ENCODE data around the gene C1QTNF2.

- TF ChIP-seq POLR2A (IDR thresholded peaks at IDR 0.05): no peak
- TF ChIP-seq, protein P1, sequence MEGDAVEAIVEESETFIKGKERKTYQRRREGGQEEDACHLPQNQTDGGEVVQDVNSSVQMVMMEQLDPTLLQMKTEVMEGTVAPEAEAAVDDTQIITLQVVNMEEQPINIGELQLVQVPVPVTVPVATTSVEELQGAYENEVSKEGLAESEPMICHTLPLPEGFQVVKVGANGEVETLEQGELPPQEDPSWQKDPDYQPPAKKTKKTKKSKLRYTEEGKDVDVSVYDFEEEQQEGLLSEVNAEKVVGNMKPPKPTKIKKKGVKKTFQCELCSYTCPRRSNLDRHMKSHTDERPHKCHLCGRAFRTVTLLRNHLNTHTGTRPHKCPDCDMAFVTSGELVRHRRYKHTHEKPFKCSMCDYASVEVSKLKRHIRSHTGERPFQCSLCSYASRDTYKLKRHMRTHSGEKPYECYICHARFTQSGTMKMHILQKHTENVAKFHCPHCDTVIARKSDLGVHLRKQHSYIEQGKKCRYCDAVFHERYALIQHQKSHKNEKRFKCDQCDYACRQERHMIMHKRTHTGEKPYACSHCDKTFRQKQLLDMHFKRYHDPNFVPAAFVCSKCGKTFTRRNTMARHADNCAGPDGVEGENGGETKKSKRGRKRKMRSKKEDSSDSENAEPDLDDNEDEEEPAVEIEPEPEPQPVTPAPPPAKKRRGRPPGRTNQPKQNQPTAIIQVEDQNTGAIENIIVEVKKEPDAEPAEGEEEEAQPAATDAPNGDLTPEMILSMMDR (IDR thresholded peaks at IDR 0.05): no peak
- no peak for TF ChIP-seq POLR2AphosphoS5 (IDR thresholded peaks at IDR 0.05)
- TF ChIP-seq EP300 (IDR thresholded peaks at IDR 0.05): no peak
These were observed 15.8 kb downstream of the C1QTNF2 start for GRCh38 chr5:160354666-160355065.
